Stomach (tissue), 9 donors: ENCODE measurements around the gene PCNX1. TPM values are rescaled to one million over a fixed set of nuclear protein-coding genes. Genes with fewer than 3 reads are reported as not detected.

Source experiments
- DNase-seq, 2 donors: peaks; one replicate each; pipeline versions ENCODE4 v3.0.0 to v3.0.0-alpha.2; 2013 to 2019
- H3K27ac ChIP-seq, 5 donors: fragments of 200-600 bp in 4 of 5; sonication (generic) in 4 of 5; one replicate each; pipeline ENCODE4 v1.5.1; 2013 to 2019; ENCODE audit warnings: mild to moderate bottlenecking in 1 of 5, moderate library complexity in 1 of 5
- H3K27me3 ChIP-seq, 3 donors: fragments of 200-600 bp; sonication (generic); one replicate each; pipeline ENCODE4 v1.5.1; 2017 to 2019; ENCODE audit warnings: mixed run types in 1 of 3
- H3K36me3 ChIP-seq, 4 donors: fragments of 200-600 bp; sonication (generic); 1 replicate in 3 of 4; 2 replicates in 1 of 4; pipeline ENCODE4 v1.5.1; 2016 to 2019
- H3K4me1 ChIP-seq, 4 donors: fragments of 200-600 bp; sonication (generic); one replicate each; pipeline ENCODE4 v1.5.1; 2016 to 2019
- H3K4me3 ChIP-seq, 4 donors: fragments of 200-600 bp; sonication (generic) in 3 of 4; one replicate each; pipeline ENCODE4 v1.5.1; 2016 to 2019; ENCODE audit warnings: mild to moderate bottlenecking in 1 of 4
- H3K9me3 ChIP-seq, 4 donors: fragments of 200-600 bp; sonication (generic); one replicate each; pipeline ENCODE4 v1.5.1; 2016 to 2019
- EP300 ChIP-seq: sonication (generic); formaldehyde crosslinking; IDR thresholded peaks from one replicate; pipeline ENCODE4 v1.6.1; 2017; ENCODE audit warnings: antibody characterized with exemption
- POLR2A ChIP-seq, 4 donors: fragments of 450-650 bp; IDR thresholded peaks; one replicate each; pipeline ENCODE4 v1.6.1; 2016; ENCODE audit warnings: antibody characterized with exemption in 4 of 4, control low read depth in 2 of 4, mild to moderate bottlenecking in 1 of 4, moderate library complexity in 1 of 4
- POLR2AphosphoS5 ChIP-seq, 3 donors: sonication (generic); formaldehyde crosslinking; IDR thresholded peaks; one replicate each; pipeline ENCODE4 v1.6.1; 2016; ENCODE audit warnings: antibody characterized with exemption in 3 of 3
- WGBS, 5 donors: extraction: QIAGEN DNeasy Blood & Tissue Kit in 3 of 5; methylation state at CpG; one replicate each; pipeline versions ENCODE4 v1.1.5 to v1.1.7; 2013 to 2018; 5-methylcytosine and 5-hydroxymethylcytosine counted together
- intact Hi-C: fragments of 100-400 bp; cut with DNase I; formaldehyde crosslinking; loops from one replicate; pipeline ENCODE4 v1.15.1; 2023; ENCODE audit warnings: low total_unique reads
- polyA plus RNA-seq, 3 donors: library from polyadenylated mRNA; stranded (reverse); fragments of 200-250 nt; gene quantifications; one replicate each; pipeline ENCODE4 v1.2.3, GENCODE V29; 2013
- total RNA-seq, 5 donors: library from RNA; depleted of rRNA; stranded (reverse); fragments of >200 nt; gene quantifications; one replicate each; pipeline versions ENCODE4 v1.1.0 to v1.2.3, GENCODE V29; 2014 to 2016
- TF ChIP-seq, protein P1 (sequence below), 7 experiments: fragments of 450-650 bp in 4 of 7; fragments of 200-600 bp in 3 of 7; sonication (generic) in 3 of 7; IDR thresholded peaks; one replicate each; pipeline ENCODE4 v1.5.1; 2016 to 2019; ENCODE audit warnings: antibody characterized with exemption in 7 of 7, control low read depth in 2 of 7, mild to moderate bottlenecking in 1 of 7
- donor health status: healthy with polysubstance abuse.
- donor health status: Bipolar disorder and iron deficiency.
- donor health status: healthy.

The PCNX1 gene
- total and polyA plus RNA-seq, 8 donors, result 2.3 to 198 (median 43.6) TPM

DNA sequence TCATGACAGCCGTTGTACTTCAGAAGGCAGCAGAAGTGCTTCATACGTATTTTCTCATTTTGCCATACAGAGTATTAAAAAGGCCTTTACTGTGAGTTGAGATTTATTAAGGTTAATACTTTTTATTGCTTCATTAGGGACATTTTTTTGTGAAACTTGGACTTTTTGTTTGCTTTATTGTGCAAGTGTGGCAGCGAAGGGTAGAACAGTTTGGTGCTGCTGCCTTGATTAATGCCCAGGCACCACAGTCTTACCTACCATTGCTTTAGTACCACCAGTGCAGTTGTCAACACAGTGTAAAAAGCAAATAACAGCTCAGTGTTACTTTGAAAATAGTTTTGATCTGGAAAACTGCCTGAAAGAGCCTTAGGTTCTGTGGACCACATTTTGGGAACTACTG is 147.4 kb downstream of the PCNX1 start:
- intact Hi-C loops, result no loop called here
- Histone ChIP-seq H3K4me3 (no peak overlapping the region), H3K36me3 (peaks cover 3 to 89% (median 77%) of the 10 kb centered on the region in 4 donors), H3K27ac (no peak overlapping the region), H3K9me3 (no peaks in the 10 kb centered on the region), H3K4me1 (no peaks in the 10 kb centered on the region), H3K27me3 (no peaks in the 10 kb centered on the region)
- 93 to 99% (median 98%) methylated on average over 3 of the region's 3 CpGs for WGBS, 5 donors
- DNase-seq, result no peak
- no peak for TF ChIP-seq POLR2AphosphoS5 (IDR thresholded peaks at IDR 0.05)
- no peak for TF ChIP-seq POLR2A (IDR thresholded peaks at IDR 0.05)
- TF ChIP-seq EP300, result no peak
- TF ChIP-seq, protein P1, sequence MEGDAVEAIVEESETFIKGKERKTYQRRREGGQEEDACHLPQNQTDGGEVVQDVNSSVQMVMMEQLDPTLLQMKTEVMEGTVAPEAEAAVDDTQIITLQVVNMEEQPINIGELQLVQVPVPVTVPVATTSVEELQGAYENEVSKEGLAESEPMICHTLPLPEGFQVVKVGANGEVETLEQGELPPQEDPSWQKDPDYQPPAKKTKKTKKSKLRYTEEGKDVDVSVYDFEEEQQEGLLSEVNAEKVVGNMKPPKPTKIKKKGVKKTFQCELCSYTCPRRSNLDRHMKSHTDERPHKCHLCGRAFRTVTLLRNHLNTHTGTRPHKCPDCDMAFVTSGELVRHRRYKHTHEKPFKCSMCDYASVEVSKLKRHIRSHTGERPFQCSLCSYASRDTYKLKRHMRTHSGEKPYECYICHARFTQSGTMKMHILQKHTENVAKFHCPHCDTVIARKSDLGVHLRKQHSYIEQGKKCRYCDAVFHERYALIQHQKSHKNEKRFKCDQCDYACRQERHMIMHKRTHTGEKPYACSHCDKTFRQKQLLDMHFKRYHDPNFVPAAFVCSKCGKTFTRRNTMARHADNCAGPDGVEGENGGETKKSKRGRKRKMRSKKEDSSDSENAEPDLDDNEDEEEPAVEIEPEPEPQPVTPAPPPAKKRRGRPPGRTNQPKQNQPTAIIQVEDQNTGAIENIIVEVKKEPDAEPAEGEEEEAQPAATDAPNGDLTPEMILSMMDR (IDR thresholded peaks at IDR 0.05), result no peak

DNA sequence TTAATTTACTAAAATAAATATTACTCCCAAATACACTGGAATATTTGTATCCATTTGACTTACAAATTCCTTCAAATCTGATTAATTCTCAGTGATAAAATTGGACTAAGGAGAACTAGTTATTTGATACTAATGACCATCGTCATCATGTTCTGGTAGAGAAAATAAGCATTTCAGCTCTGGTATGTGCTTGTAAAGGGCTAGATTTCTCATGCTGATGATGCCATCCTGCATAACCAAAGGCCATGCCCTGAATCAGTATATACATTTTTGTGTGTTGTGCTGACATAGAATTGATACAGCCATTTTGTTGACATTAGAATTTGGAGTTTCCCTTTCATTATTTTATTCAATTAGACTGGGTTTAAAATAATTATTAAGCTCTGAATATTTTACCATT is 148.9 kb downstream of the PCNX1 start:
- Histone ChIP-seq H3K9me3 (no peaks in the 10 kb centered on the region), H3K36me3 (peaks cover 3 to 96% (median 90%) of the 10 kb centered on the region in 4 donors), H3K27ac (no peak overlapping the region), H3K4me1 (no peaks in the 10 kb centered on the region), H3K4me3 (no peak overlapping the region), H3K27me3 (no peaks in the 10 kb centered on the region)
- TF ChIP-seq EP300 (no peak), POLR2AphosphoS5 (IDR thresholded peaks at IDR 0.05) (no peak), POLR2A (IDR thresholded peaks at IDR 0.05) (no peak)
- TF ChIP-seq, protein P1 (IDR thresholded peaks at IDR 0.05), result no peak
- no peak for DNase-seq
- WGBS, 5 donors, result 88 to 100% (median 94%) methylated on average over 1 of the region's 1 CpG
- intact Hi-C loops, result no loop called here

DNA sequence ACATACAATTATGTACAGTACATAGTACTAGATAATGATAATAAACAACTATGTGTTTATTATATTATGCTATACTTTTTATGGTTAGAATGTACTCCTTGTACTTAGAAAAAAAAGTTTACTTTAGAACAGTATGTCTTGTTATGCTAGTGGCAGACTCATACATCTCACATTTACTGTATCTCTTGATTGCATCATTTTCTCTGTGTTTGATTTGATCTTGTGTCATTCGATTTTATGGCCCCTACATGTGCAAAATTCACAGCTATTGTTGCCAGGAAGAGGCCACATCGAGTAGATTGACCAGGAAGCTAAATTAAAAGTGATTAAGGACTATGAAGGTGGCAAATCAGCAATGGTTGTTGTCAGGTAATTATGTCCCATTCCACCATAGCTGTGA is 153.0 kb downstream of the PCNX1 start:
- intact Hi-C loops, result no loop called here
- H3K4me1 ChIP-seq, result peaks cover 0 to 10% (median 7%) of the 10 kb centered on the region in 4 donors
- no peaks in the 10 kb centered on the region for H3K27me3 ChIP-seq
- H3K4me3 ChIP-seq, result no peak overlapping the region
- no peak for DNase-seq
- H3K9me3 ChIP-seq, result peaks cover 0 to 4% (median 2%) of the 10 kb centered on the region in 4 donors
- no peak overlapping the region for H3K27ac ChIP-seq
- WGBS, 5 donors, result 73 to 86% (median 77%) methylated on average over 2 of the region's 2 CpGs
- TF ChIP-seq POLR2AphosphoS5 (IDR thresholded peaks at IDR 0.05) (no peak), POLR2A (IDR thresholded peaks at IDR 0.05) (no peak)
- TF ChIP-seq, protein P1 (IDR thresholded peaks at IDR 0.05), result no peak
- peaks cover 0 to 81% (median 76%) of the 10 kb centered on the region in 4 donors for H3K36me3 ChIP-seq

DNA sequence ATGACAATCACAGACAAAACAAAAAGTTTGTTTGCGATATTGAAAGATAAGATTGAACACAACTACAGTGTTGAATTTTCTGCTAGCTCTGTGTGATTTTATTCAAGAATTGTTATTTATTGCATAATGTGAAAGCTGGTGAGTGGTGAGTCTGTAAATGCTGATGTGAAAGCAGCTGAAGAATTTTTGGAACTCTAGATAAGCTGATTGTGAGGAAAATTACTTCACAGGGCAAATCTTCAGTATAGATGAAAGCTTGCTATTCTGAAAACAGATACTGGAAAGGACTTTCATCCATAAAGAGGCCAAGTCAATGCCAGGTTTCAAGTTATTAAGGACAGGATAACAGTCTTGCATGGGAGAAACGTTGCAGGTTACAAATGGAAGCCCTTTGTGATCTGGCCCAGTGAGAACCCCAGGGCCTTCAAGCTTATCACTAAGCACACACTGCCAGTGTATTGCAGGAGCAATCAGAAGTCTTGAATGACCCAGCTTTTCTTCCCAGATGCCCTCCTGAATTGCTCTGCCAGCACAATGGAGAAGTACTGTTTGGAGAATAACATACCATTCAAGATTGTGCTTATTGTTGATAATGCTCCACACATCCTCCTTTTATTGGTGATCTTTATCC is 153.7 kb downstream of the PCNX1 start:
- Histone ChIP-seq H3K4me3 (no peak overlapping the region), H3K36me3 (peaks cover 0 to 78% (median 73%) of the 10 kb centered on the region in 4 donors), H3K4me1 (peaks cover 0 to 10% (median 7%) of the 10 kb centered on the region in 4 donors), H3K9me3 (peaks cover 0 to 4% (median 2%) of the 10 kb centered on the region in 4 donors), H3K27me3 (no peaks in the 10 kb centered on the region), H3K27ac (no peak overlapping the region)
- WGBS, 5 donors, result 59 to 80% (median 66%) methylated on average over 2 of the region's 2 CpGs
- peak in 1 of 2 donors; percentile 10 for DNase-seq
- intact Hi-C loops, result no loop called here
- TF ChIP-seq POLR2AphosphoS5 (IDR thresholded peaks at IDR 0.05) (no peak), EP300 (no peak), POLR2A (IDR thresholded peaks at IDR 0.05) (no peak)
- TF ChIP-seq, protein P1 (IDR thresholded peaks at IDR 0.05), result no peak
